CD14-positive monocyte (primary cell): ENCODE results near the gene HOXD11. TPM values are rescaled to one million over a fixed set of nuclear protein-coding genes. Genes with fewer than 3 reads are reported as not detected.

Source experiments
- DNase-seq, 3 donors: peaks; one replicate each; pipeline ENCODE4 v3.0.0-alpha.2; 2011 to 2022
- H2AFZ ChIP-seq: 2 replicates; pipeline ENCODE4 v1.6.0; 2012; ENCODE audit warnings: mild to moderate bottlenecking, low read depth, low read length, inconsistent platforms; ENCODE audit not compliant: insufficient read depth, poor library complexity, severe bottlenecking
- H3K27ac ChIP-seq, 2 donors: 1 replicate in 1 of 2; 2 replicates in 1 of 2; pipeline ENCODE4 v1.5.1; 2012 to 2013; ENCODE audit warnings: low read length in 2 of 2, control low read depth in 1 of 2, inconsistent platforms in 1 of 2, low read depth in 1 of 2, mild to moderate bottlenecking in 1 of 2
- H3K27me3 ChIP-seq, 2 donors: one replicate each; pipeline versions ENCODE4 v1.6.0 to v1.6.1; 2011 to 2013; ENCODE audit warnings: low read length in 2 of 2; ENCODE audit not compliant: control insufficient read depth in 2 of 2, insufficient read depth in 2 of 2
- H3K36me3 ChIP-seq, 2 donors: replicated peaks in 1 of 2; 1 replicate in 1 of 2; 2 replicates in 1 of 2; pipeline versions ENCODE4 v1.5.1 to v1.6.1; 2012 to 2013; ENCODE audit warnings: low read length in 2 of 2, control low read depth in 1 of 2, inconsistent platforms in 1 of 2, mild to moderate bottlenecking in 1 of 2; ENCODE audit not compliant: insufficient read depth in 2 of 2, control insufficient read depth in 1 of 2
- H3K4me1 ChIP-seq, 2 donors: 1 replicate in 1 of 2; 2 replicates in 1 of 2; pipeline versions ENCODE4 v1.5.1 to v1.6.1; 2012 to 2013; ENCODE audit warnings: low read length in 2 of 2, control low read depth in 1 of 2, inconsistent platforms in 1 of 2, mild to moderate bottlenecking in 1 of 2, moderate library complexity in 1 of 2; ENCODE audit not compliant: insufficient read depth in 2 of 2, control insufficient read depth in 1 of 2
- H3K4me2 ChIP-seq: replicated peaks from 2 replicates; pipeline ENCODE3; 2012; ENCODE audit warnings: low read length, moderate library complexity, mild to moderate bottlenecking; ENCODE audit not compliant: poor library complexity, severe bottlenecking; ENCODE audit errors: extremely low read depth
- H3K4me3 ChIP-seq, 3 experiments: fragments of 200-600 bp in 1 of 3; sonication (generic) in 1 of 3; replicated peaks in 1 of 3; 1 replicate in 2 of 3; 2 replicates in 1 of 3; pipeline ENCODE4 v1.5.1; 2011 to 2013; ENCODE audit warnings: low read length in 3 of 3, mild to moderate bottlenecking in 3 of 3, control low read depth in 2 of 3, low read depth in 2 of 3, inconsistent platforms in 1 of 3, moderate library complexity in 1 of 3
- H3K79me2 ChIP-seq: 2 replicates; pipeline ENCODE4 v1.6.0; 2012; ENCODE audit warnings: mild to moderate bottlenecking, control low read depth, inconsistent platforms, low read length, moderate library complexity; ENCODE audit not compliant: insufficient read depth
- H3K9ac ChIP-seq: 2 replicates; pipeline ENCODE4 v1.6.0; 2017; ENCODE audit warnings: low read length, mild to moderate bottlenecking; ENCODE audit not compliant: insufficient read depth, poor library complexity, severe bottlenecking
- H3K9me3 ChIP-seq, 2 donors: replicated peaks in 1 of 2; 1 replicate in 1 of 2; 2 replicates in 1 of 2; pipeline versions ENCODE4 v1.5.1 to v1.6.1; 2012 to 2013; ENCODE audit warnings: low read length in 2 of 2, control low read depth in 1 of 2; ENCODE audit not compliant: control insufficient read depth in 1 of 2, insufficient read depth in 1 of 2
- H4K20me1 ChIP-seq: 2 replicates; pipeline ENCODE4 v1.6.0; 2012; ENCODE audit warnings: mild to moderate bottlenecking, low read length, control low read depth, moderate library complexity; ENCODE audit not compliant: insufficient read depth
- H3K27ac Mint-ChIP-seq, 7 donors: one replicate each; pipeline ENCODE4 v1.8.0; 2020; ENCODE audit warnings: mild to moderate bottlenecking in 7 of 7, mixed read lengths in 7 of 7, moderate library complexity in 6 of 7, inconsistent platforms in 2 of 7
- H3K27me3 Mint-ChIP-seq, 3 donors: one replicate each; pipeline ENCODE4 v1.8.0; 2021 to 2022; ENCODE audit warnings: low read depth in 3 of 3, mild to moderate bottlenecking in 3 of 3, mixed read lengths in 3 of 3, moderate library complexity in 3 of 3, inconsistent platforms in 1 of 3
- H3K36me3 Mint-ChIP-seq, 2 donors: one replicate each; pipeline ENCODE4 v1.8.0; 2020; ENCODE audit warnings: mixed read lengths in 2 of 2, inconsistent platforms in 1 of 2, mild to moderate bottlenecking in 1 of 2
- H3K4me1 Mint-ChIP-seq: one replicate; pipeline ENCODE4 v1.8.0; 2020; ENCODE audit warnings: mild to moderate bottlenecking, mixed read lengths
- H3K4me3 Mint-ChIP-seq, 2 donors: one replicate each; pipeline ENCODE4 v1.8.0; 2020; ENCODE audit warnings: mild to moderate bottlenecking in 2 of 2, mixed read lengths in 2 of 2, moderate library complexity in 1 of 2
- H3K9me3 Mint-ChIP-seq, 7 donors: one replicate each; pipeline ENCODE4 v1.8.0; 2020 to 2022; ENCODE audit warnings: mixed read lengths in 7 of 7, mild to moderate bottlenecking in 6 of 7, moderate library complexity in 6 of 7, inconsistent platforms in 2 of 7
- CTCF ChIP-seq: fragments of 200-600 bp; IDR thresholded peaks from one replicate; pipeline ENCODE4 v1.8.0; 2022; ENCODE audit warnings: antibody characterized with exemption, mild to moderate bottlenecking
- WGBS: methylation state at CpG from one replicate; pipeline ENCODE4 v1.1.5; 2013; ENCODE audit warnings: missing lambda C conversion rate; ENCODE audit not compliant: insufficient coverage; 5-methylcytosine and 5-hydroxymethylcytosine counted together
- intact Hi-C, 2 donors: fragments of 100-400 bp; cut with micrococcal nuclease; formaldehyde crosslinking; loops; one replicate each; pipeline versions ENCODE4 v1.15.0 to v1.15.1; 2023
- polyA plus RNA-seq, 3 donors: library from polyadenylated mRNA; depleted of rRNA in 1 of 3; unstranded in 2 of 3; stranded (reverse) in 1 of 3; fragments of 300-500 nt in 2 of 3; fragments of >200 nt in 1 of 3; fragmentation: Illumina TruSeq in 2 of 3; gene quantifications; 1 replicate in 2 of 3; 2 replicates in 1 of 3; pipeline ENCODE4 v1.2.3, GENCODE V29; 2012 to 2021

Gene HOXD11
- polyA plus RNA-seq, 3 donors = not detected

DNA sequence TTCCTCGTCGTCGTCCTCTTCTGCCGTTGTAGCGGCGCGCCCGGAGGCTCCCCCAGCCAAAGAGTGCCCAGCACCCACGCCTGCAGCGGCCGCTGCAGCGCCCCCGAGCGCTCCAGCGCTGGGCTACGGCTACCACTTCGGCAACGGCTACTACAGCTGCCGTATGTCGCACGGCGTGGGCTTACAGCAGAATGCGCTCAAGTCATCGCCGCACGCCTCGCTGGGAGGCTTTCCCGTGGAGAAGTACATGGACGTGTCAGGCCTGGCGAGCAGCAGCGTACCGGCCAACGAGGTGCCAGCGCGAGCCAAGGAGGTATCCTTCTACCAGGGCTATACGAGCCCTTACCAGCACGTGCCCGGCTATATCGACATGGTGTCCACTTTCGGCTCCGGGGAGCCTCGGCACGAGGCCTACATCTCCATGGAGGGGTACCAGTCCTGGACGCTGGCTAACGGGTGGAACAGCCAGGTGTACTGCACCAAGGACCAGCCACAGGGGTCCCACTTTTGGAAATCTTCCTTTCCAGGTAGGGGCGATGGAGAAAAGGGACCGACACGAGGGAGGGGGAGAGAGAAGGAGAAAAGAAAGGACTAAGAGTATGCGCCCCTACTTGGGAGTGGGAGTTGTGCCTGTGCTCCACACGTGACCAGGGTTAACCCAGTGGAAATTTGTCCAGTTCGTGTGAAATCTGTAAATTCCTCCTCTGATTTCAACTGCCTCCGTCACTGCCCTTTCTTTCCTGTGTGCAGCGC is 13.8 kb upstream of the HOXD11 start:
- Mint-ChIP-seq H3K27ac (peak overlapping the region in 1 of 7 donors; percentile 37), H3K9me3 (peaks cover 0 to 36% (median 25%) of the 10 kb centered on the region in 7 donors), H3K36me3 (peaks cover 0 to 11% of the 10 kb centered on the region in 2 donors), H3K4me1 (peaks cover 36% of the 10 kb centered on the region), H3K27me3 (peaks cover 92 to 97% (median 95%) of the 10 kb centered on the region in 3 donors), H3K4me3 (peak overlapping the region in 1 of 2 donors; percentile 67)
- H3K79me2 ChIP-seq = no peaks in the 10 kb centered on the region
- WGBS = 5% methylated on average over 50 of the region's 53 CpGs
- H3K9me3 ChIP-seq = peaks cover 0 to 75% of the 10 kb centered on the region in 2 donors
- no peak overlapping the region for H3K27ac ChIP-seq
- H3K9ac ChIP-seq = no peak overlapping the region
- no peaks in the 10 kb centered on the region for H4K20me1 ChIP-seq
- peak overlapping the region; percentile 43 for H3K4me2 ChIP-seq
- DNase-seq = no peak
- H3K36me3 ChIP-seq = no peaks in the 10 kb centered on the region
- H2AFZ ChIP-seq = no peak overlapping the region
- H3K4me3 ChIP-seq = peak overlapping the region in 1 of 3 experiments; percentile 16
- peaks cover 93 to 94% of the 10 kb centered on the region in 2 donors for H3K27me3 ChIP-seq
- no peak for TF ChIP-seq CTCF
- intact Hi-C loops = loop anchor here (10.0 kb wide), 2 partner anchors 409 to 1759 kb away; partner anchors contain the start of gene SP9 (in 1 of the 2)
- peaks cover 20 to 30% of the 10 kb centered on the region in 2 donors for H3K4me1 ChIP-seq

DNA sequence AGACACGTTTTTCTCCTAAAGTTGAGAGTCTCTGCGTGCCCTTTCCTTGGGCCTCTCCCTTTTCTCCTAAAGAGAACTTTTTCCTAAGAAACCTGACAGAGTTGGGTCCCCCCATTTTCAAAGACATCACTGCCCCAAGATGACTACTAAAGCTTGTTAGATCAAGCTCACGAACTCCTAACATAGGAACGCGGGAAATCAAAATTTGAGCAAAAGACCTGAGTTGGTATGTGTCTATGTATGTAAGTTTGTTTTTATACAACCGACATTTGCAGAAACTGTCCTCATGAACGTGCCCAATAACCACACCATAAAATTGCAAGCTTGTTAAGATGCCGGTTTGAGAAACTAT is 13.2 kb upstream of the HOXD11 start:
- Mint-ChIP-seq H3K4me3 (peak overlapping the region in 1 of 2 donors; percentile 67), H3K27ac (no peak overlapping the region), H3K27me3 (peaks cover 92 to 97% (median 95%) of the 10 kb centered on the region in 3 donors), H3K9me3 (peaks cover 0 to 36% (median 25%) of the 10 kb centered on the region in 7 donors), H3K4me1 (peaks cover 33% of the 10 kb centered on the region), H3K36me3 (peaks cover 0 to 10% of the 10 kb centered on the region in 2 donors)
- peaks cover 93 to 94% of the 10 kb centered on the region in 2 donors for H3K27me3 ChIP-seq
- no peak for TF ChIP-seq CTCF
- no peaks in the 10 kb centered on the region for H4K20me1 ChIP-seq
- no peak overlapping the region for H3K4me3 ChIP-seq
- no peak overlapping the region for H2AFZ ChIP-seq
- H3K4me2 ChIP-seq = no peak overlapping the region
- peaks cover 18 to 28% of the 10 kb centered on the region in 2 donors for H3K4me1 ChIP-seq
- H3K36me3 ChIP-seq = no peaks in the 10 kb centered on the region
- 0% methylated on average over 2 of the region's 8 CpGs for WGBS
- H3K9ac ChIP-seq = no peak overlapping the region
- no peak overlapping the region for H3K27ac ChIP-seq
- intact Hi-C loops = loop anchor here (10.0 kb wide), 2 partner anchors 409 to 1759 kb away; partner anchors contain the start of gene SP9 (in 1 of the 2)
- no peaks in the 10 kb centered on the region for H3K79me2 ChIP-seq
- no peak for DNase-seq
- peaks cover 0 to 75% of the 10 kb centered on the region in 2 donors for H3K9me3 ChIP-seq
